ENCODE results near the gene TRAF6.
"Not testable (repeated sequence)": the region's sequence is repeated elsewhere in the genome, so short reads cannot be mapped to it uniquely, and the experiment has no call there.

The TRAF6 gene

GRCh38 chr11:36509694-36510593, at the start of gene TRAF6:
Gene TRAF6, minus strand, starts transcription at chr11:36510272. Its CDS starts 8,757 bp downstream, at chr11:36501515.
- in situ Hi-C loops (cut with HindIII; ENCODE audit: low sequenced_read_pairs): no loop called here

GRCh38 chr11:36558571-36559413, 48.7 kb upstream of the TRAF6 start:
- in situ Hi-C loops (cut with HindIII; ENCODE audit: low sequenced_read_pairs): no loop called here

GRCh38 chr11:36557991-36558390, 47.9 kb upstream of the TRAF6 start:
- in situ Hi-C loops (cut with HindIII; ENCODE audit: low sequenced_read_pairs): no loop called here

GRCh38 chr11:36557390-36557789, 47.3 kb upstream of the TRAF6 start:
- in situ Hi-C loops (cut with HindIII; ENCODE audit: low sequenced_read_pairs): not testable (repeated sequence)

- in situ Hi-C loops (cut with HindIII; ENCODE audit: low sequenced_read_pairs): no loop called here
These were observed 40.5 kb upstream of the TRAF6 start for GRCh38 chr11:36550385-36551115.

GRCh38 chr11:36540998-36541397, 30.9 kb upstream of the TRAF6 start:
- in situ Hi-C loops (cut with HindIII; ENCODE audit: low sequenced_read_pairs): no loop called here

GRCh38 chr11:36534276-36534840, 24.3 kb upstream of the TRAF6 start:
- in situ Hi-C loops (cut with HindIII; ENCODE audit: low sequenced_read_pairs): no loop called here

- in situ Hi-C loops (cut with HindIII; ENCODE audit: low sequenced_read_pairs): no loop called here
These were observed 23.0 kb upstream of the TRAF6 start for GRCh38 chr11:36532941-36533601.

GRCh38 chr11:36530840-36531239, 20.8 kb upstream of the TRAF6 start:
- in situ Hi-C loops (cut with HindIII; ENCODE audit: low sequenced_read_pairs): no loop called here

- in situ Hi-C loops (cut with HindIII; ENCODE audit: low sequenced_read_pairs): no loop called here
These were observed 3.9 kb upstream of the TRAF6 start for GRCh38 chr11:36513965-36514364.

- in situ Hi-C loops (cut with HindIII; ENCODE audit: low sequenced_read_pairs): no loop called here
These were observed 1.9 kb upstream of the TRAF6 start for GRCh38 chr11:36512016-36512415.

- in situ Hi-C loops (cut with HindIII; ENCODE audit: low sequenced_read_pairs): not testable (repeated sequence)
These were observed 990 bp upstream of the TRAF6 start for GRCh38 chr11:36511062-36511461.

- in situ Hi-C loops (cut with HindIII; ENCODE audit: low sequenced_read_pairs): no loop called here
These were observed 496 bp upstream of the TRAF6 start for GRCh38 chr11:36510594-36510942.

GRCh38 chr11:36509201-36509639, 852 bp downstream of the TRAF6 start:
- in situ Hi-C loops (cut with HindIII; ENCODE audit: low sequenced_read_pairs): no loop called here

- in situ Hi-C loops (cut with HindIII; ENCODE audit: low sequenced_read_pairs): no loop called here
These were observed 1.3 kb downstream of the TRAF6 start for GRCh38 chr11:36508743-36509142.

GRCh38 chr11:36507824-36508489, 2.1 kb downstream of the TRAF6 start:
- in situ Hi-C loops (cut with HindIII; ENCODE audit: low sequenced_read_pairs): no loop called here

- in situ Hi-C loops (cut with HindIII; ENCODE audit: low sequenced_read_pairs): no loop called here
These were observed 8.8 kb downstream of the TRAF6 start for GRCh38 chr11:36501236-36501635.

GRCh38 chr11:36500315-36500721, 9.8 kb downstream of the TRAF6 start:
- in situ Hi-C loops (cut with HindIII; ENCODE audit: low sequenced_read_pairs): no loop called here

- in situ Hi-C loops (cut with HindIII; ENCODE audit: low sequenced_read_pairs): no loop called here
These were observed 10.8 kb downstream of the TRAF6 start for GRCh38 chr11:36499315-36499714.

- in situ Hi-C loops (cut with HindIII; ENCODE audit: low sequenced_read_pairs): no loop called here
These were observed 11.4 kb downstream of the TRAF6 start for GRCh38 chr11:36498721-36499120.
